ENCODE measurements around the gene NTRK3.

DNA sequence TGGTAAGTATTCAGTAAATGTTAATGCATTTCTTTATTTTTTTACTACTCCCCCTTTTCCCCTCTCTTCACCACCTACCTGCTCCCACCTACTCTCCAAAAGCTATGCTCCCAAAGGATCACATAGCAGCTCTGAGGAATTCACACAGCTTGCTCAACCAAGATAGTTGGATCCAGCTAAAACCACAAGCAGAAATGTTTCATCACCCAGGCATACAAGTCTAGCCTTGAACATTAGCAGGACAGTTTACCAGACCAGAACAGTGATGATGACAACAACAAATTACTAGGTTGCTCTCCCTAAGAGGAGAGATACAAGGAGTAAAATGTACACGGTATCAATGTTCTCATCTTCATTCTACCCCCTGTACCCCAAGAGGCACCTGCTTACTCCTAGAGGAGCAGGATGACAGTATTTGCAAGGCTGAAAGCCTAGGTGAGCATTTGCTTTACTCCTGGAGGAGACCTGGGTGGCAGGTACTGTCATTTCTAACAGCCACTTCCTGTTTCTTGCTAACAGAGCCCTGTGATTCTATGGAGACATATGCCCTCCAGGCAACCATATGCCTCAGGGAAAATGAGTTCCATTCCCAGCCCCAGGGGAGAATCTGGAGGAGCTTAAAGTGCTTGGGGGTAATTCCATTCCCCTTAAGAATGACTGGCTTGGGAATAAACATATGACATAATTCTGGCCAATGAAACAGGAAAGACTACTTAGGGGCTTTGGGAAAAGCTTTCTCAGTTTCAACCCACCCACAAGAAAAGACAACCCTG lies 237.5 kb downstream of the NTRK3 start:
- TF ChIP-seq, protein P1, sequence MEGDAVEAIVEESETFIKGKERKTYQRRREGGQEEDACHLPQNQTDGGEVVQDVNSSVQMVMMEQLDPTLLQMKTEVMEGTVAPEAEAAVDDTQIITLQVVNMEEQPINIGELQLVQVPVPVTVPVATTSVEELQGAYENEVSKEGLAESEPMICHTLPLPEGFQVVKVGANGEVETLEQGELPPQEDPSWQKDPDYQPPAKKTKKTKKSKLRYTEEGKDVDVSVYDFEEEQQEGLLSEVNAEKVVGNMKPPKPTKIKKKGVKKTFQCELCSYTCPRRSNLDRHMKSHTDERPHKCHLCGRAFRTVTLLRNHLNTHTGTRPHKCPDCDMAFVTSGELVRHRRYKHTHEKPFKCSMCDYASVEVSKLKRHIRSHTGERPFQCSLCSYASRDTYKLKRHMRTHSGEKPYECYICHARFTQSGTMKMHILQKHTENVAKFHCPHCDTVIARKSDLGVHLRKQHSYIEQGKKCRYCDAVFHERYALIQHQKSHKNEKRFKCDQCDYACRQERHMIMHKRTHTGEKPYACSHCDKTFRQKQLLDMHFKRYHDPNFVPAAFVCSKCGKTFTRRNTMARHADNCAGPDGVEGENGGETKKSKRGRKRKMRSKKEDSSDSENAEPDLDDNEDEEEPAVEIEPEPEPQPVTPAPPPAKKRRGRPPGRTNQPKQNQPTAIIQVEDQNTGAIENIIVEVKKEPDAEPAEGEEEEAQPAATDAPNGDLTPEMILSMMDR (conservative IDR thresholded peaks at IDR 0.05 in 1 of 2, IDR thresholded peaks at IDR 0.05 in 1 of 2; ENCODE audit: extremely low read depth in 1 of 2, insufficient read depth in 1 of 2, low read depth in 1 of 2, low read length in 2 of 2), result no peak
- no peak for TF ChIP-seq EZH2 (IDR thresholded peaks at IDR 0.05; ENCODE audit: borderline replicate concordance, low read length)
